PC-9 (cell line): Measurements from ENCODE around the gene CFAP47. TPM values are rescaled to one million over a fixed set of nuclear protein-coding genes. Genes with fewer than 3 reads are reported as not detected.
"Not testable (repeated sequence)": the region's sequence is repeated elsewhere in the genome, so short reads cannot be mapped to it uniquely, and the experiment has no call there.

Experiments
- BruUV-seq: library from RNA; stranded (reverse); fragments of 400-500 nt; replicated peaks from 2 replicates; lab custom pipeline; 2021; lab: Mats Ljungman, UMichigan
- CTCF ChIA-PET: fragments of 300-600 bp; sonication (Branson Sonifier 250); formaldehyde crosslinking; loops from one replicate; lab custom pipeline; 2022; ENCODE audit warnings: antibody characterized with exemption; lab: Charles Lee
- POLR2A ChIA-PET: fragments of 300-600 bp; sonication (Branson Sonifier 250); formaldehyde crosslinking; loops from one replicate; lab custom pipeline; 2022; ENCODE audit warnings: antibody characterized with exemption; ENCODE audit not compliant: unreplicated experiment; lab: Charles Lee
- DNase-seq, 2 experiments: peaks; one replicate each; pipeline versions ENCODE4 v3.0.0 to v3.0.0-alpha.2; 2015 to 2022; ENCODE audit warnings: mixed read lengths in 1 of 2
- H2AFZ ChIP-seq: fragments of 200-600 bp; sonication (generic); 2 replicates; pipeline ENCODE4 v1.8.1; 2017; ENCODE audit warnings: antibody characterized with exemption
- H3F3A ChIP-seq: fragments of 200-600 bp; sonication (generic); 2 replicates; pipeline ENCODE4 v1.8.1; 2017; ENCODE audit warnings: antibody characterized with exemption, mild to moderate bottlenecking, low read depth; ENCODE audit not compliant: insufficient read depth
- H3K27ac ChIP-seq: fragments of 200-600 bp; sonication (generic); 2 replicates; pipeline ENCODE4 v1.6.1; 2016; ENCODE audit warnings: mixed run types
- H3K27me3 ChIP-seq: fragments of 200-600 bp; sonication (generic); 2 replicates; pipeline ENCODE4 v1.6.1; 2016; ENCODE audit warnings: low read depth, mixed run types; ENCODE audit not compliant: insufficient read depth
- H3K36me3 ChIP-seq: fragments of 200-600 bp; sonication (generic); 2 replicates; pipeline ENCODE4 v1.6.1; 2016; ENCODE audit warnings: low read depth, mixed run types
- H3K4me1 ChIP-seq: fragments of 200-600 bp; sonication (generic); replicated peaks from 2 replicates; pipeline ENCODE4 v1.6.1; 2016; ENCODE audit warnings: mixed run types; ENCODE audit not compliant: insufficient read depth
- H3K4me2 ChIP-seq: fragments of 200-600 bp; sonication (generic); 2 replicates; pipeline ENCODE4 v1.6.1; 2017; ENCODE audit warnings: mixed run types
- H3K4me3 ChIP-seq: fragments of 200-600 bp; sonication (generic); 2 replicates; pipeline ENCODE4 v1.6.1; 2016; ENCODE audit warnings: mixed run types
- H3K79me2 ChIP-seq: fragments of 200-600 bp; sonication (generic); 2 replicates; pipeline ENCODE4 v1.6.1; 2017; ENCODE audit warnings: low read depth, mixed run types
- H3K9me2 ChIP-seq: fragments of 200-600 bp; sonication (generic); 2 replicates; pipeline ENCODE4 v1.8.1; 2017; ENCODE audit warnings: mild to moderate bottlenecking; ENCODE audit not compliant: insufficient read depth
- H3K9me3 ChIP-seq: fragments of 200-600 bp; sonication (generic); 2 replicates; pipeline ENCODE4 v1.8.1; 2016; ENCODE audit warnings: low read depth; ENCODE audit not compliant: insufficient read depth
- H4K20me1 ChIP-seq: fragments of 200-600 bp; sonication (generic); 2 replicates; pipeline ENCODE4 v1.8.1; 2017; ENCODE audit not compliant: insufficient read depth
- EZH2 ChIP-seq: fragments of 200-600 bp; sonication (generic); IDR thresholded peaks from 2 replicates; pipeline ENCODE4 v1.8.0; 2017; ENCODE audit warnings: antibody characterized with exemption, low read depth
- intact Hi-C: fragments of 100-400 bp; cut with micrococcal nuclease; formaldehyde crosslinking; loops from one replicate; pipeline ENCODE4 v1.10.0; 2022; ENCODE audit not compliant: unreplicated experiment
- total RNA-seq: library from RNA; stranded (reverse); gene quantifications from 2 replicates; pipeline ENCODE4 v1.2.3, GENCODE V29; 2021
- TF ChIP-seq, protein P1 (sequence below): fragments of 200-600 bp; sonication (generic); conservative IDR thresholded peaks from 2 replicates; pipeline ENCODE4 v1.6.1; 2017; ENCODE audit warnings: mixed run types, antibody characterized with exemption, mild to moderate bottlenecking, moderate library complexity

The CFAP47 gene
- total RNA-seq, 1 experiment from 2014 or later = not detected

- no peaks in the 10 kb centered on the region for H3K36me3 ChIP-seq
- no peaks in the 10 kb centered on the region for H4K20me1 ChIP-seq
- no peak overlapping the region for H3K27ac ChIP-seq
- no peak overlapping the region for H3K4me2 ChIP-seq
- H3K4me1 ChIP-seq = no peaks in the 10 kb centered on the region
- TF ChIP-seq, protein P1, sequence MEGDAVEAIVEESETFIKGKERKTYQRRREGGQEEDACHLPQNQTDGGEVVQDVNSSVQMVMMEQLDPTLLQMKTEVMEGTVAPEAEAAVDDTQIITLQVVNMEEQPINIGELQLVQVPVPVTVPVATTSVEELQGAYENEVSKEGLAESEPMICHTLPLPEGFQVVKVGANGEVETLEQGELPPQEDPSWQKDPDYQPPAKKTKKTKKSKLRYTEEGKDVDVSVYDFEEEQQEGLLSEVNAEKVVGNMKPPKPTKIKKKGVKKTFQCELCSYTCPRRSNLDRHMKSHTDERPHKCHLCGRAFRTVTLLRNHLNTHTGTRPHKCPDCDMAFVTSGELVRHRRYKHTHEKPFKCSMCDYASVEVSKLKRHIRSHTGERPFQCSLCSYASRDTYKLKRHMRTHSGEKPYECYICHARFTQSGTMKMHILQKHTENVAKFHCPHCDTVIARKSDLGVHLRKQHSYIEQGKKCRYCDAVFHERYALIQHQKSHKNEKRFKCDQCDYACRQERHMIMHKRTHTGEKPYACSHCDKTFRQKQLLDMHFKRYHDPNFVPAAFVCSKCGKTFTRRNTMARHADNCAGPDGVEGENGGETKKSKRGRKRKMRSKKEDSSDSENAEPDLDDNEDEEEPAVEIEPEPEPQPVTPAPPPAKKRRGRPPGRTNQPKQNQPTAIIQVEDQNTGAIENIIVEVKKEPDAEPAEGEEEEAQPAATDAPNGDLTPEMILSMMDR = no peak
- TF ChIP-seq EZH2 = no peak
- ChIA-PET POLR2A (no interaction called here), CTCF (no interaction called here)
- H3K79me2 ChIP-seq = no peaks in the 10 kb centered on the region
- no peaks in the 10 kb centered on the region for H3K9me2 ChIP-seq
- no peaks in the 10 kb centered on the region for H3K9me3 ChIP-seq
- no peak overlapping the region for H2AFZ ChIP-seq
- no peaks in the 10 kb centered on the region for H3K27me3 ChIP-seq
- no TSS peak for BruUV-seq
- no peak for DNase-seq
- intact Hi-C loops = no loop called here
- no peaks in the 10 kb centered on the region for H3F3A ChIP-seq
- H3K4me3 ChIP-seq = no peak overlapping the region
Observed at GRCh38 chrX:36071061-36071460, 151.5 kb downstream of the CFAP47 start.

GRCh38 chrX:36075009-36075408 lies 155.5 kb downstream of the CFAP47 start:
- H3K9me2 ChIP-seq, H3K79me2 ChIP-seq, POLR2A ChIA-PET, BruUV-seq, DNase-seq, H3K4me1 ChIP-seq, CTCF ChIA-PET, H3F3A ChIP-seq, intact Hi-C loops, H4K20me1 ChIP-seq, H3K4me3 ChIP-seq, H3K9me3 ChIP-seq, H3K4me2 ChIP-seq, H3K27ac ChIP-seq, H2AFZ ChIP-seq, H3K27me3 ChIP-seq, H3K36me3 ChIP-seq: not testable (repeated sequence)

DNA sequence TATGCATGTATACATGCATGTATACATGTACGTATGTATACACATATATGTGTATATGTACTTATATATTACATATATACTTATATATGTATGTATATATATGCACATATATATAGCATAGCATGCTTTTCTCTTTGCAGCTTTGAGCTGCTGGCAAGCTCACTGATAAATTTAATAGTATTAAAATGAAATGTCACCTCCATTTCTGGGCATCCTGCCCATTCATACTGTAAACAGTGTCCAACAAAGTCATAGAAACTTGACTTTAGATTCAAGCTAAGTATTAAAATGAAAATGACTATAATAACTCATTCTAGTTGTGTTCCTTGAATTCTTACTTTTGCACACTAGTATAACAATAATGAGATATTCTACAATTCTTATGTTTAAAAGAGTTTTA lies 163.7 kb downstream of the CFAP47 start:
- H3K36me3 ChIP-seq = no peaks in the 10 kb centered on the region
- H3K4me1 ChIP-seq = no peaks in the 10 kb centered on the region
- no peak overlapping the region for H2AFZ ChIP-seq
- no peaks in the 10 kb centered on the region for H3K27me3 ChIP-seq
- no peak overlapping the region for H3K27ac ChIP-seq
- POLR2A ChIA-PET = no interaction called here
- H3K9me2 ChIP-seq = no peaks in the 10 kb centered on the region
- no peaks in the 10 kb centered on the region for H3K79me2 ChIP-seq
- no peak overlapping the region for H3K4me2 ChIP-seq
- CTCF ChIA-PET = no interaction called here
- TF ChIP-seq EZH2 = no peak
- TF ChIP-seq, protein P1 = no peak
- no peak for DNase-seq
- no peaks in the 10 kb centered on the region for H3K9me3 ChIP-seq
- no peaks in the 10 kb centered on the region for H4K20me1 ChIP-seq
- BruUV-seq = no TSS peak
- no peak overlapping the region for H3K4me3 ChIP-seq
- intact Hi-C loops = no loop called here
- H3F3A ChIP-seq = no peaks in the 10 kb centered on the region

GRCh38 chrX:36087366-36087765 lies 167.8 kb downstream of the CFAP47 start:
- no peaks in the 10 kb centered on the region for H3K79me2 ChIP-seq
- ChIA-PET POLR2A (no interaction called here), CTCF (no interaction called here)
- no peak for DNase-seq
- intact Hi-C loops = no loop called here
- no TSS peak for BruUV-seq
- no peaks in the 10 kb centered on the region for H3K9me2 ChIP-seq
- H3K4me1 ChIP-seq = no peaks in the 10 kb centered on the region
- no peaks in the 10 kb centered on the region for H3F3A ChIP-seq
- H4K20me1 ChIP-seq = no peaks in the 10 kb centered on the region
- no peak overlapping the region for H2AFZ ChIP-seq
- H3K27me3 ChIP-seq = no peaks in the 10 kb centered on the region
- H3K27ac ChIP-seq = no peak overlapping the region
- no peak overlapping the region for H3K4me2 ChIP-seq
- H3K4me3 ChIP-seq = no peak overlapping the region
- H3K9me3 ChIP-seq = no peaks in the 10 kb centered on the region
- H3K36me3 ChIP-seq = no peaks in the 10 kb centered on the region
- TF ChIP-seq, protein P1 = no peak

DNA sequence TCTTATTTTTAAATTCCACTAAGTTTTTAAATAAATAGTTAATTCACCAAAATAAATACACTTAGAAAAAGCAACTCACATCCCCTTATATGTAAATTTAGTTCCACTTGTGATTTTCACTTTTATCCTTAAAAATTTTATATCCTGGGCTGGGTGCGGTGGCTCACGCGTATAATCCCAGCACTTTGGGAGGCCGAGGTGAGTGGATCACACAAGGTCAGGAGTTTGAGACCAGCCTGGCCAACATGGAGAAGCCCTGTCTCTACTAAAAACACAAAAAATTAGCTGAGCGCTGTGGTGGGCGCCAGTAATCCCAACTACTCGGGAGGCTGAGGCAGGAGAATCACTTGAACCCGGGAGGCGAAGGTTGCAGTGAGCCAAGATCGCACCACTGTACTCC lies 169.4 kb downstream of the CFAP47 start:
- DNase-seq, intact Hi-C loops, H3F3A ChIP-seq, H3K27ac ChIP-seq, CTCF ChIA-PET, H3K4me1 ChIP-seq, H3K4me3 ChIP-seq, BruUV-seq, H3K9me3 ChIP-seq, H3K36me3 ChIP-seq, H3K27me3 ChIP-seq, POLR2A ChIA-PET, H3K9me2 ChIP-seq, H4K20me1 ChIP-seq, H3K4me2 ChIP-seq, H3K79me2 ChIP-seq, H2AFZ ChIP-seq: not testable (repeated sequence)
